ENCODE measurements around the gene RALGAPB.
"Not testable (repeated sequence)": the region's sequence is repeated elsewhere in the genome, so short reads cannot be mapped to it uniquely, and the experiment has no call there.

GRCh38 chr20:38461569-38461968 is 11.1 kb upstream of the RALGAPB start:
- not testable (repeated sequence) for TF ChIP-seq CTCF, POLR2A (IDR thresholded peaks at IDR 0.05)

All from body of pancreas (tissue), 4 donors.